22Rv1 (cell line): ENCODE measurements around the gene VPS52.

Experiments
- ZFX ChIP-seq: fragments of 450-650 bp; IDR thresholded peaks from 2 replicates; pipeline ENCODE4 v1.6.1; 2017; ENCODE audit warnings: antibody characterized with exemption, borderline replicate concordance
- TF ChIP-seq, protein P1 (sequence below): fragments of 450-650 bp; IDR thresholded peaks from 2 replicates; pipeline ENCODE4 v1.5.1; 2017; ENCODE audit warnings: mild to moderate bottlenecking

GRCh38 chr6:33301877-33302276, 30.2 kb upstream of the VPS52 start:
- TF ChIP-seq, protein P1, sequence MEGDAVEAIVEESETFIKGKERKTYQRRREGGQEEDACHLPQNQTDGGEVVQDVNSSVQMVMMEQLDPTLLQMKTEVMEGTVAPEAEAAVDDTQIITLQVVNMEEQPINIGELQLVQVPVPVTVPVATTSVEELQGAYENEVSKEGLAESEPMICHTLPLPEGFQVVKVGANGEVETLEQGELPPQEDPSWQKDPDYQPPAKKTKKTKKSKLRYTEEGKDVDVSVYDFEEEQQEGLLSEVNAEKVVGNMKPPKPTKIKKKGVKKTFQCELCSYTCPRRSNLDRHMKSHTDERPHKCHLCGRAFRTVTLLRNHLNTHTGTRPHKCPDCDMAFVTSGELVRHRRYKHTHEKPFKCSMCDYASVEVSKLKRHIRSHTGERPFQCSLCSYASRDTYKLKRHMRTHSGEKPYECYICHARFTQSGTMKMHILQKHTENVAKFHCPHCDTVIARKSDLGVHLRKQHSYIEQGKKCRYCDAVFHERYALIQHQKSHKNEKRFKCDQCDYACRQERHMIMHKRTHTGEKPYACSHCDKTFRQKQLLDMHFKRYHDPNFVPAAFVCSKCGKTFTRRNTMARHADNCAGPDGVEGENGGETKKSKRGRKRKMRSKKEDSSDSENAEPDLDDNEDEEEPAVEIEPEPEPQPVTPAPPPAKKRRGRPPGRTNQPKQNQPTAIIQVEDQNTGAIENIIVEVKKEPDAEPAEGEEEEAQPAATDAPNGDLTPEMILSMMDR: no peak
- no peak for TF ChIP-seq ZFX
